PFSK-1 (cell line): ENCODE results near the gene GLIPR2.

ENCODE experiments used
- FOXP2 ChIP-seq: optimal IDR thresholded peaks from 2 replicates; pipeline ENCODE3; 2011; ENCODE audit warnings: borderline replicate concordance, control low read depth, inconsistent platforms; ENCODE audit not compliant: insufficient read depth; ENCODE audit errors: extremely low read length, extremely low read depth
- POLR2AphosphoS5 ChIP-seq: IDR thresholded peaks from 2 replicates; pipeline ENCODE4 v1.6.1; 2012; ENCODE audit warnings: low read depth, mild to moderate bottlenecking, control low read depth, low read length, moderate library complexity
- SIN3A ChIP-seq: IDR thresholded peaks from 2 replicates; pipeline ENCODE4 v1.6.1; 2012; ENCODE audit warnings: mild to moderate bottlenecking, low read length, moderate library complexity, borderline replicate concordance; ENCODE audit not compliant: insufficient read depth
- TAF1 ChIP-seq: IDR thresholded peaks from 2 replicates; pipeline ENCODE4 v1.6.1; 2012; ENCODE audit warnings: low read length, control low read depth, borderline replicate concordance; ENCODE audit not compliant: insufficient read depth
- TF ChIP-seq, protein P1 (sequence below), 2 experiments: IDR thresholded peaks; 2 replicates each; pipeline versions ENCODE4 v1.6.1 to v1.8.0; 2011 to 2012; ENCODE audit warnings: low read depth in 2 of 2, low read length in 2 of 2, control low read depth in 1 of 2, inconsistent platforms in 1 of 2, mild to moderate bottlenecking in 1 of 2, moderate library complexity in 1 of 2; ENCODE audit not compliant: insufficient read depth in 1 of 2

The GLIPR2 gene

DNA sequence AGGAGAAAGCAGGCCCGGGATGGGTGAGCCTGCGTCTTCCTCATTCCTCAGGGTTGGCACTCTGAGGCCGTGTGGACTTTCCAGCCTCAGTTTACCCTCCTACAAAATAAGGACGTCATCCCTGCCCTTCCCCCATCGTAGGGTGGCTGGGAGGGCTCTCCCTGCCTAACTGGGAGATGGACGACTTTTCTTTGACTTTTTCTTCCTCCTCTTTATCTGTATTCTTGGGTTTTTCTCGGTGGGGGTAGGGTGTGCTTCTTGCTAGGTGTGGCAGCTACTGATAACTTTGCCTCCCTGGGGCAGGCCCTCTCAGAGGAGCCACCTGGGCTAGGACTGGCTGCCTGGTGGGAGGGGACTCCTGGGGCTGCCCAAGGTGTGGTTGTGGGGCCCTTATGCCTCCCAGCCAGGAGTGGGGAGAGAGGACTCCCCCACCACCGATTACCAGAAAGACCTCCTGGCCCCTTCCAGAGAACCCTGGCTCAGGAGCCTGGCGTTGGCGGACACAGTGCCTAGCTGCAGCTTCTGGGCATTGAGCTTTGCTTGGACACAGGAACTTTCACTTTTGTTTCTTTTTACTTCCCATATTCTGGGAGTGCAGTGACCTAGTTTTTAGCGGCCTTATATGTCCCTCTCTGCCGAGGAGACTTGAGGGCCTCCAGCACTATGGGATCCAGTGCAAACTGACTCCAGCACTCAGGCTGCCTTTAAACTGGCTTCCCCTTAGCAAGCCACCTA is 6.1 kb downstream of the GLIPR2 start:
- TF ChIP-seq, protein P1, sequence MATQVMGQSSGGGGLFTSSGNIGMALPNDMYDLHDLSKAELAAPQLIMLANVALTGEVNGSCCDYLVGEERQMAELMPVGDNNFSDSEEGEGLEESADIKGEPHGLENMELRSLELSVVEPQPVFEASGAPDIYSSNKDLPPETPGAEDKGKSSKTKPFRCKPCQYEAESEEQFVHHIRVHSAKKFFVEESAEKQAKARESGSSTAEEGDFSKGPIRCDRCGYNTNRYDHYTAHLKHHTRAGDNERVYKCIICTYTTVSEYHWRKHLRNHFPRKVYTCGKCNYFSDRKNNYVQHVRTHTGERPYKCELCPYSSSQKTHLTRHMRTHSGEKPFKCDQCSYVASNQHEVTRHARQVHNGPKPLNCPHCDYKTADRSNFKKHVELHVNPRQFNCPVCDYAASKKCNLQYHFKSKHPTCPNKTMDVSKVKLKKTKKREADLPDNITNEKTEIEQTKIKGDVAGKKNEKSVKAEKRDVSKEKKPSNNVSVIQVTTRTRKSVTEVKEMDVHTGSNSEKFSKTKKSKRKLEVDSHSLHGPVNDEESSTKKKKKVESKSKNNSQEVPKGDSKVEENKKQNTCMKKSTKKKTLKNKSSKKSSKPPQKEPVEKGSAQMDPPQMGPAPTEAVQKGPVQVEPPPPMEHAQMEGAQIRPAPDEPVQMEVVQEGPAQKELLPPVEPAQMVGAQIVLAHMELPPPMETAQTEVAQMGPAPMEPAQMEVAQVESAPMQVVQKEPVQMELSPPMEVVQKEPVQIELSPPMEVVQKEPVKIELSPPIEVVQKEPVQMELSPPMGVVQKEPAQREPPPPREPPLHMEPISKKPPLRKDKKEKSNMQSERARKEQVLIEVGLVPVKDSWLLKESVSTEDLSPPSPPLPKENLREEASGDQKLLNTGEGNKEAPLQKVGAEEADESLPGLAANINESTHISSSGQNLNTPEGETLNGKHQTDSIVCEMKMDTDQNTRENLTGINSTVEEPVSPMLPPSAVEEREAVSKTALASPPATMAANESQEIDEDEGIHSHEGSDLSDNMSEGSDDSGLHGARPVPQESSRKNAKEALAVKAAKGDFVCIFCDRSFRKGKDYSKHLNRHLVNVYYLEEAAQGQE (IDR thresholded peaks at IDR 0.05; ENCODE audit: insufficient read depth in 1 of 2, low read depth in 2 of 2, low read length in 2 of 2): no peak
- TF ChIP-seq TAF1 (no peak), POLR2AphosphoS5 (no peak), FOXP2 (no peak), SIN3A (no peak)

GRCh38 chr9:36143245-36143641 is 6.7 kb downstream of the GLIPR2 start:
- TF ChIP-seq SIN3A (no peak), TAF1 (no peak), FOXP2 (no peak), POLR2AphosphoS5 (no peak)
- TF ChIP-seq, protein P1 (IDR thresholded peaks at IDR 0.05; ENCODE audit: insufficient read depth in 1 of 2, low read depth in 2 of 2, low read length in 2 of 2): no peak

DNA sequence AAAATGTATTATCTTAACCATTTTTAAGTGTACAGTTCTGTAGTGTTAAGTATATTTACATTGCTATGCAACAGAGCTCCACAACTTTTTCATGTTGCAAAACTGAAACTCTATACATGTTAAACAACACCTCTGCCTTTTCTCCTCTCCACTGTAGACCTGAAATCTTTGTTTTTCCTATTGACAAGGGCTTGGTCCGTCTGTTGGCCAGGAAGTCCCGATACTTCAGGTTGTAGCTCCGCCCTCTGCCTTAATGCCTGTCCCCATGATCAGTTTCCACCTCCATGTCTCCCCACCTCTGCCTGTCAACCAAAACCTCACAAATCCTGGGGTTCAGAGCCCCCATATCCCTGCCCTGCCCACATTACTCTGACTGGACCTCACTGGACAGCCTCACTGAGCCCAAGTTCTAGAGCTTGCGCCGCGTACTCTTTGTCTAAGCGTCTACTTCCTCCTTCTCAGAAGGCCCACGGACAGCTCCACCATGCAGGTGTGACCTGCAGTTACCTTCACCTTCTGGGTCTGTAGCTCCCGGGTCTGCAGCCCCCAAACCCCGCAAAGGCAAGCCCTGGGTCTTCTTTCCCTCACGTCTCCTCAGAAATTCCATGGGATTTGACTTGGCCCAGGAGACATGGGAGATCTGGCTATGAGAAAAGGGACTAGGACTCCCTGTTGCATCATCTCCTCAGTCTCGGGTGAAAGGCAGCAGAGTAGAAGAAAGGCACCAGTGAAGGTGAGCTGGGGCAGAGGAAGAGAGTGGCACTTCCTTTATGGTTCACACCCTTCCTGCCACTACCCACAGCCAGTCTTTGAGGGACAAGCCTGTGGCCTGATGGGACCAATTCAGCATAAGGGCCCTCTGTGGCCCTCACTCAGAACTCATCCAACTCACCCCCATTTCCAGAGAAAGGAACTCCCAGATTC is 8.0 kb downstream of the GLIPR2 start:
- TF ChIP-seq, protein P1 (IDR thresholded peaks at IDR 0.05; ENCODE audit: insufficient read depth in 1 of 2, low read depth in 2 of 2, low read length in 2 of 2): no peak
- TF ChIP-seq TAF1 (no peak), SIN3A (no peak), FOXP2 (no peak), POLR2AphosphoS5 (no peak)

- no peak for TF ChIP-seq SIN3A
Observed at GRCh38 chr9:36145970-36146369, 9.4 kb downstream of the GLIPR2 start.

DNA sequence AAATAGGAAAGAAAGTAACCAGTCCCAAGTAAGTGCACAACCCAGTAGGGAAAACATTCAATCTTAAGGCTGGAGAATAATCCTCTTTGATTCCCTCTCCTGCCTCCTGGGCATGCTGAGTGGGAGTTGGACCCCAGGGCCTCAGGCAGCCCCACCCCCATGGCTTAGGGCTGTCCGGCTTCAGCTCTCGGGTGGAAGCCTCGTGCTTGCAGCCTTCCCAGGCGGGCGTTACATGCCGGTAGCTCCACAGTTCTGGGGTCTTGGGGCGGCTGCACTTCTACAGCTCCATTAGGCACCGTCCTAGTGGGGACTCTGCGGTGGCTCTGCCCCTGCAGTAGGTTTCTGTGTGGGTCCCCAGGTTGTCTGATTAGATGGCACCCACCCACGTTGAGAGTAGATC is 10.1 kb downstream of the GLIPR2 start:
- no peak for TF ChIP-seq TAF1
- TF ChIP-seq FOXP2: no peak
- TF ChIP-seq SIN3A: no peak
- TF ChIP-seq POLR2AphosphoS5: no peak

DNA sequence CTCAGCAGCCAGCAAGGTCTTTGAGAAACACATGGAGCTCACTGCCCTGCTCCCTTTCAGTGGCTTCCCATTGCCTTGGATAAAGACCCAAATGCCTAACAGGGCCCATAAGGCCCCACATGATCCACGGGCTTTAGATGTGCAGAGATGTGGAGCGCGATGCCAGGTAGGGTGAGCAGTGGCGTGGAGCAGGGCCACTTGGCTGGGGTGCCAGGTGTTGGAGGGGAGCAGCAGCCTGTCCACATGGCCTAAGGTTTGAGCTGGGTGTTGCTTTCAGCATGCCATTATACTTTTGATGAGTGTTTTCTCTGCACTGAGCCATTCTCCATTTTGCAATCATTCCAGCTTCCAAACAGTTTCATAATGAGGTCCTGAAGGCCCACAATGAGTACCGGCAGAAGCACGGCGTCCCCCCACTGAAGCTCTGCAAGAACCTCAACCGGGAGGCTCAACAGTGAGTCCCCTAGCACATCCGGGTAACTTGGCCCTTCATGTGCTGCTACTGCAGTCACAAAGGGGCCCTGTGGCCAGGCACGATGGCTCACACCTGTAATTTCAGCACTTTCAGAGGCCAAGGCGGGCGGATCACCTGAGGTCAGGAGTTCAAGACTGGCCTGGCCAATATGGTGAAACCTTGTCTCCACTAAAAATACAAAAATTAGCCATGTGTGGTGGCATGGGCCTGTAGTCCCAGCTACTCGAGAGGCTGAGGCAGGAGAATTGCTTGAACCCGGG is 11.1 kb downstream of the GLIPR2 start:
- TF ChIP-seq TAF1: no peak
- no peak for TF ChIP-seq FOXP2
- TF ChIP-seq POLR2AphosphoS5: no peak
- TF ChIP-seq SIN3A: no peak
- TF ChIP-seq, protein P1 (IDR thresholded peaks at IDR 0.05; ENCODE audit: insufficient read depth in 1 of 2, low read depth in 2 of 2, low read length in 2 of 2): no peak
